Measurements from ENCODE around the gene DYSF.

DYSF gene

GRCh38 chr2:71711133-71711855 is 257.9 kb downstream of the DYSF start:
- H3K4me3 ChIP-seq (ENCODE audit: low read depth, low read length) = no peak overlapping the region
- TF ChIP-seq CTCF (IDR thresholded peaks at IDR 0.05; ENCODE audit: low read depth, low read length) = no peak

GRCh38 chr2:71712158-71712818 is 258.9 kb downstream of the DYSF start:
- no peak overlapping the region for H3K4me3 ChIP-seq (ENCODE audit: low read depth, low read length)
- no peak for TF ChIP-seq CTCF (IDR thresholded peaks at IDR 0.05; ENCODE audit: low read depth, low read length)

- H3K4me3 ChIP-seq (ENCODE audit: low read depth, low read length) = no peak overlapping the region
- TF ChIP-seq CTCF (IDR thresholded peaks at IDR 0.05; ENCODE audit: low read depth, low read length) = no peak
These were observed 260.5 kb downstream of the DYSF start for GRCh38 chr2:71713581-71714580.

GRCh38 chr2:71714601-71715240 is 261.4 kb downstream of the DYSF start:
- no peak overlapping the region for H3K4me3 ChIP-seq (ENCODE audit: low read depth, low read length)
- TF ChIP-seq CTCF (IDR thresholded peaks at IDR 0.05; ENCODE audit: low read depth, low read length) = no peak

- H3K4me3 ChIP-seq (ENCODE audit: low read depth, low read length) = no peak overlapping the region
- no peak for TF ChIP-seq CTCF (IDR thresholded peaks at IDR 0.05; ENCODE audit: low read depth, low read length)
These were observed 261.9 kb downstream of the DYSF start for GRCh38 chr2:71715241-71715750.

GRCh38 chr2:71715951-71716696 is 262.8 kb downstream of the DYSF start:
- no peak overlapping the region for H3K4me3 ChIP-seq (ENCODE audit: low read depth, low read length)
- no peak for TF ChIP-seq CTCF (IDR thresholded peaks at IDR 0.05; ENCODE audit: low read depth, low read length)

Measured in WI38 (cell line).